Vagina (tissue), 2 donors: ENCODE data around the gene UNC80.

Source experiments
- CTCF ChIP-seq, 3 experiments: fragments of 450-650 bp in 2 of 3; fragments of 200-600 bp in 1 of 3; sonication (generic) in 1 of 3; IDR thresholded peaks; one replicate each; pipeline ENCODE4 v1.5.1; 2017 to 2019; ENCODE audit warnings: antibody characterized with exemption in 3 of 3, mild to moderate bottlenecking in 2 of 3, moderate library complexity in 2 of 3
- POLR2AphosphoS5 ChIP-seq, 2 donors: sonication (generic); formaldehyde crosslinking; IDR thresholded peaks; one replicate each; pipeline ENCODE4 v1.9.0; 2017; ENCODE audit warnings: antibody characterized with exemption in 2 of 2, mild to moderate bottlenecking in 2 of 2, low read depth in 1 of 2; ENCODE audit not compliant: insufficient read depth in 1 of 2

GRCh38 chr2:209790066-209790728, 18.6 kb downstream of the UNC80 start:
- TF ChIP-seq CTCF (IDR thresholded peaks at IDR 0.05): no peak
- no peak for TF ChIP-seq POLR2AphosphoS5 (IDR thresholded peaks at IDR 0.05; ENCODE audit: insufficient read depth in 1 of 2, low read depth in 1 of 2)
